ENCODE results near the gene VWDE. TPM values are rescaled to one million over a fixed set of nuclear protein-coding genes. Genes with fewer than 3 reads are reported as not detected.
A peak's percentile ranks its signal among the peaks of the same experiment; 100 is the strongest.
"Not testable (repeated sequence)": the region's sequence is repeated elsewhere in the genome, so short reads cannot be mapped to it uniquely, and the experiment has no call there.

VWDE gene
- total RNA-seq, 2 donors from 2014 or later: 1.3 to 1.5 TPM

DNA sequence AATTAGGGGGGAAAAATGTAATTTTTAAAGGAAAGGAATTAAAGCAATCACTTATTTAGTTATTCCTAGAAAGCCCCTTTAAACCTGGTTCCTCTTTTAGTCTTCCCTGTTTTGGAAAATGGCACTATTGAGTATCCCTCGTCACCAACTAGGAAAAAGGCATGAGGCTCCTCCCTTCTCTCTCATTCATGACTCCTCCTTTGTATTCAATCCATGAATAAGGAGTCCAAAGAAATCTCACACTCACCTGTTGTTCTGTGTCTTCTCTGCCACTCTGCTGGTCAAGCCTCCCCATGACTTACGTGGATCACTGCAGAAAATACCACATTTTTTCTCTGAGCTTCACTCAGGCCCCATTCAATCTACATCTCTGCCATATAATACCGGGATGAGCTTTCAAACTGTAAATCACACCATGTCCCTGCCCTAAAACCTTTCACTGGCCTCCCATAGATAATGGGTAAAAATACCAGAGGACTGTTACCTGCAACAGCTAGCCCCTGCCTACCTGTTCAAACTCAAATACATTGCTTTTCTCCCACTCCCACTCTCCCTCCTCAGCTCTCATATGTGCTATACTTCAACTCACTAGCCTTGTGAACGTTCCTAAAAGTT lies 5.5 kb upstream of the VWDE start:
- DNase-seq: no peak
- no peak for ATAC-seq
- intact Hi-C loops (cut with DNase I, micrococcal nuclease): no loop called here

DNA sequence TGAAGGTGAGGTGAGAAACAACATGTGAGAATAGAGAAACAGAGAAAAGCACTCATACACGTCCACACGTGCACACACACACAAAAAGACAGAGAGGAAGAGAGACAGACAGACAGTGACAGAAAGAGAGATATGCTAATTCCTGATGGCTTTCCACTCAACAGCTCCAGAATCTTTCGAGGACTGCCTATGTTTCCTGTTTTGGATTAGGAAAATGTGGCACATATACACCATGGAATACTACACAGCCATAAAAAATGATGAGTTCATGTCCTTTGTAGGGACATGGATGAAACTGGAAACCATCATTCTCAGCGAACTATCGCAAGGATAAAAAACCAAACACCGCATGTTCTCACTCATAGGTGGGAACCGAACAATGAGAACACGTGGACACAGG lies 4.0 kb upstream of the VWDE start:
- intact Hi-C loops (cut with DNase I, micrococcal nuclease); DNase-seq; ATAC-seq: not testable (repeated sequence)

DNA sequence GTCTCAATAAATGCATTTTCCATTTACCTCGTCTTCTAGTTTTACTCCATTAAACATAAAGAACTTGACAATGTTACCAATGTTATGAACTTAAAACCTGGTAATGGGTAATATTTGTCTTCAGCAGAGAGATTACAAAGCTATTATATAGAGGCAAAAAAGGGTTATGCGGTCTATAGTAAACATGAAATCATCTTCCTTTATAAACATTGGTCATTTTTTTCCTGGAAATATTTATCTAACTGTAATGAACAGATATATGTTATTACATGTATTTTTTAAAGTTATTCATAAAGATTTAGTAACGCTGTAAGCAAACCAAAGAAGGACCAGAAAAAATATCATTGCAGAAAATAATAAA lies 1.3 kb downstream of the VWDE start:
- intact Hi-C loops (cut with DNase I, micrococcal nuclease): no loop called here
- ATAC-seq (no peak), DNase-seq (no peak)

DNA sequence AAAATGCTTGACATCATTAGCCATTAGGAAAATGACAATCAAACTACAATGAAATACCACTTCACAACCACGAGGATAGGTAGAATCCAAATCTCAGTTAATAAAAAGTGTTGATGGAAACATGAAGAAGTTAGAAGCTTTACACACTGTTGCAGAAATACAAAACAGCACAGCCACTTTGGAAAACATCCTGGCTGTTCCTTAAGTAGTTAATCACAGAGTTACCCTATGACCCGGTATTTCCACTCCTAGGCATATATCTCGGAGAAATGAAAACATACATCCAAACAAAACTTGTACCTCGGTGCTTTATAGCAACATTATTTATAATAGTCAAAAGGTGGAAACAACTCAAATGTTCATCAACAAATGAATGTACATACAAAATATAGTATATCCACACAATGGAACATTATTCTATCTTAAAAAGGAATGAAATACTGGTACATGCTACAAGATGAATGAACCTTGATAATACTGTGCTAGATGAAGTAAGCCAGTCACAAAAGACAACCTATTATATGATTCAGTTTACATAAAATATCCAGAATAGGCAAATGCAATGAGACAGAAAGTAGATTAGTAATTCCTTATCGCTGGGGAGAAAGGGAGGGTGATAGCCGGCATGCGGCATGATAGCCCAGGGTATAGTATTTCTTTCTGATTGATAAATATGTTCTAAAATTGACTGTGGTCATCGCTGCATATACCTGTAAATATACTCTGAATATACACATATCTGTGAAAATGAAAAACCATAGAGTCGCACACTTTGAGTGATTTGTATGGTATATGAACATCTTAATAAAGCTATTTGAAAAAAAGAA lies 1.9 kb downstream of the VWDE start:
- intact Hi-C loops (cut with DNase I, micrococcal nuclease): no loop called here
- no peak for ATAC-seq

DNA sequence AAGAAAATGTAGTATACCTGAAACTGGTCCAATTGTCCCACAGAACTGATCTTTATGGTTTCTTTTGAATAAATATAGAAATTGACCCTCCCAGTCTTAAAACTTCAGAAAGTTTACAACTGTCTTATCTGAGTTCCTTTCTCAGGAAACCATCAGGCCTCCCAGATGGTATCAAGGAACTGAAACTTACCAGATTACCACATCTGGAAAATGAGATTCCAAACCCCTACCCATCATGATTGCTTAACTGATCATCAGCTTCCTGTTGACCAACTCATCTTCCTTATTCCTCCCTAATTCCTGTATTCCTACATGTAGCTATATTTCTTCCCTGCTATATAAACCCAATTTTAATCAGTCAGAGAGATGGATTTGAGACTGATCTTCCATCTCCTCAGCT lies 5.5 kb downstream of the VWDE start:
- intact Hi-C loops (cut with DNase I, micrococcal nuclease): no loop called here
- DNase-seq (no peak), ATAC-seq (no peak)

More for the DNA sequence above, 1.9 kb downstream of the VWDE start:
- DNase-seq: no peak

DNA sequence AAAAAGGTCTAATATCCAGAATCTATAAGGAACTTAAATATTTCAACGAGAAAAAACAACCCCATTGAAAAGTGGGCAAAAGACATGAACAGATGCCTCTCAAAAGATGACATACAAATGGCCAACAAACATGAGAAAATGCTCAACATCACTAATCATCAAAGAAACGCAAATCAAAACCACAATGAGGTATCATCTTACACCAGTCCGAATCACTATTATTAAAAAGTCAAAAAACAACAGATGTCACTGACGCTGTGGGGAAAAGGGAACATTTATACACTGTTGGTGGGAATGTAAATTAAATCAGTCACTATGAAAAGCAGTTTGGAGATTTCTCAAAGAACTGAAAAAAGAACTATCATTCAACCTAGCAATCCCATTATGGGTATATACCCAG lies 6.0 kb downstream of the VWDE start:
- DNase-seq (no peak), ATAC-seq (no peak)
- intact Hi-C loops (cut with DNase I, micrococcal nuclease): no loop called here

DNA sequence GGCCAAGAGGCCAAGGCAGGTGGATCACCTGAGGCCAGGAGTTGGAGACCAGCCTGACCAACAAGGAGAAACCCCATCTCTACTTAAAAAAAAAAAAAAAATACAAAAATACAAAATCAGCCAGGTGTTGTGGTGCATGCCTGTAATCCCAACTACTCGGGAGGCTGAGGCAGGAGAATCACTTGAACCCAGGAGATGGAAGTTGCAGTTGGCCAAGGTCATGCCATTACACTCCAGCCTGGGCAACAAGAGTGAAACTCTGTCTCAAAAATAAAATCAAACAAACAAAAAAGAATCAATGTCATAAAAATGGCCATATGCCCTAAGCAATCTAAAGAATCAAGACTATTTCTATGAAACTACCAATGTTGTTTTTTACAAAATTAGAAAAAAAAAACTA lies 7.0 kb downstream of the VWDE start:
- intact Hi-C loops (cut with DNase I, micrococcal nuclease); ATAC-seq; DNase-seq: not testable (repeated sequence)

DNA sequence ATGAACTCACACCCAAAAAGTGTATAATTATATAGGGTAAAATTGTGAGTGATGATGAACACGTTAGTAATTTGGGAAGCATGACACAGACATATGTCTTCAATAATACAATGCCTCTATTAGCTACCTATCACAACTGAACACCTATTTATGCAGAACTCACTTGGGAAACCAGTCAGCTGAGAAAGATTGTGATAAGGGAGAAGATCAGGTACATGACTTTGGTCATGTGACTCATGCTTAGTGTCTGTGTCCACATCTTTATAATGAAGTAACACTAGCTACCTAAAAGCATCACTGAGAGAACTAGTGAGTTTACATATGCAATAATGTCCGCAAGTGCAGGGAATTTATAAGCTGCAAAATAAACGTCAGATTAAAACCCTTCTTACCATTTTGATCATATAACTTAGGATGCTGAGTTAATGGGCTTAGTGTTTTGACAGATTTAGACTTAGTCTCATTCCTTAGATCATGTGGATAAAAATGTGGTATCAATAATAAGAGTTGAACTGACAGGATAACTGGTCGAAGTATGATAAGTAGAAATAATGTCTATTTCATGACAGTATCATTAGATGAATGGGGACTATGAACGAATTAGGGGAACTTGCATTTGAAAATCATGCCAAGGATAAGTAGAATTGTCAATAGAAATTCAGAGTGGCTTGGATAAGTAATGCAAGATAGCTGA lies 11.6 kb downstream of the VWDE start:
- intact Hi-C loops (cut with DNase I, micrococcal nuclease): no loop called here
- DNase-seq (no peak), ATAC-seq (no peak)

DNA sequence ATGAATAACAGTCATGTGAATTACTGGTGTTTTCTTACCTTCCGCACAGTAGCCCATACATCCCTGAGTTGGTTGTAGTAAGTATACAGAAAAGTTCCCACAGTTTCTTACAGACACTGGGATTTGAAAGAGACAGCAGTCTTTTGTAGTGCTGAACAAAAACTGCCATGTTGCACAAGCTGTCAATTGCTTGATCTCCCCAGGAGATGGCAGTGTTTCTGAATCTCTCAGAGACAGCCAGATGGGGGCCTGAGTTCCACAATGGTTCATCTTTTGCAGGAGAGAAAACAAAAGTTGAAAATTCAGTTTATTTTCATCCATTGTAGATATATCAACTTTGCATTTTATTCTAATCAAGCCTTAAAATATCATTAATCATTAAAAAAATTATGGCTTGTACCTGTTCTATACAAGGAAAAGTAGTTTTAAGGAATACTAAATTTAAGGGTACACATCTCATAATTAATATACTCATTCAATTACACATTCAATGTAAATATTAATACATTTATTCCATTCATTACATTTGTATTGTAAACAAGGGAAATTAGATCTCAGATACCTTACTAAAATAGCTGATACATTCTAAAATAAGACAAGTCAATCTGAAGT lies 14.5 kb downstream of the VWDE start:
- DNase-seq (peak in 1 of 2 donors; percentile 27), ATAC-seq (peak; percentile 71)
- intact Hi-C loops (cut with DNase I, micrococcal nuclease): no loop called here

DNA sequence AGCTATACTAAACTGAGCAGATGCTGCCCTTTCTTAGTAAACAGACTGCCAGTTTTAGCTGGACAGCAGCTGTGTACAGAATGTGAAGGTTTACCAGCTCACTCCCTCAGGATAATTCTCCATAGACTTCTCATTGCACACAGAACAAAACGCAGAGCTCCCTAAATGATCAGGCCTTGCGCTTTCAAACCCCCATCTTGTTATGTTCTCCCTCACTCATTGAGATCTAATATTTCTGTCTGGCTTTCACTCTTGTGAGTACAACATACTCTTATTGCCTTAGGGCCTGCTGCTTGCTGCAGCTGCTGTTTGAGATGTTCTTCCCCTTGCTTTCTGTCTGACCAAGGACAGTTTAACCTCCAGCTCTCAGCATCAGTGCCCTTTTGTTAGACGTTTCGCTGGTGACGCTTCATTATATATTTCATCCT lies 17.3 kb downstream of the VWDE start:
- ATAC-seq: no peak
- DNase-seq: no peak
- intact Hi-C loops (cut with DNase I, micrococcal nuclease): no loop called here

DNA sequence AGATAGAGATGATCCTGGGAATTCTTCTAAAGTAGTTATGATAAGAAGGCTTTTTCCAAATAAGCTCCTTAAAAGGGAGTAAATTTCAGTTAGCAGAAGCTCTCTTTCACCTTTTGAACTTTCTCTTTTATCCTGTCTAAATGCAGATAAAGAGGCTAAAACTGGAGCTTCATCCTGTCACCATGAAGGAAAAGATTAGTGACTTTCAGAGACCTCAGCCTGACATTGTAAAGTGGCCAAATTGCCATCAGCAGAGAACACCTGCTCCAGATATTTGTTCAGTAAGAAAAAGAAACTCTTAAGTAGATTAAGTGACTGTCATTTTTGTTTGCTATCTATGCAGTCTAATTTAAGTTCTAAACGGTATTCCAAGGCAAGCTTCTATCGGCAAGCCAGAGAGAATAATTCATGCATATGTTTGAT lies 18.3 kb downstream of the VWDE start:
- ATAC-seq: no peak
- intact Hi-C loops (cut with DNase I, micrococcal nuclease): no loop called here

DNA sequence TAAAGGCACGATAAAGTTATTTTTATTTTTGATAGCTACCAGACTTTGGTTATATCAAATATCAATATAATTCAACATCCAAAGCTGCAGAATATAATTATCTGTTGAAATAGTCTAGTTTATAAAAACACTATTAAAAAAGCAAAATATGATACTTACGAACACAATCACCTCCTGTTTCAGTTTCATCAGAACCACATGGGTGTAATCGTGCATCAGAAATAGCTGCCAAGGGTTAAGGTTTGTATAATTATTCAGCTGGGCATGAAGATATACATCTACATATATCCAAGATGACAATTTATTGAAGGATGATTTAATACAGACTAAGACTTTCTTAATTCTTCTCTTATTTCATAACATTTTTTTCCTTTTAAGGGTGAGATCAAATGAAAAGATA lies 20.3 kb downstream of the VWDE start:
- intact Hi-C loops (cut with DNase I, micrococcal nuclease): no loop called here
- DNase-seq: no peak
- no peak for ATAC-seq

More for the DNA sequence above, 18.3 kb downstream of the VWDE start:
- DNase-seq: no peak

DNA sequence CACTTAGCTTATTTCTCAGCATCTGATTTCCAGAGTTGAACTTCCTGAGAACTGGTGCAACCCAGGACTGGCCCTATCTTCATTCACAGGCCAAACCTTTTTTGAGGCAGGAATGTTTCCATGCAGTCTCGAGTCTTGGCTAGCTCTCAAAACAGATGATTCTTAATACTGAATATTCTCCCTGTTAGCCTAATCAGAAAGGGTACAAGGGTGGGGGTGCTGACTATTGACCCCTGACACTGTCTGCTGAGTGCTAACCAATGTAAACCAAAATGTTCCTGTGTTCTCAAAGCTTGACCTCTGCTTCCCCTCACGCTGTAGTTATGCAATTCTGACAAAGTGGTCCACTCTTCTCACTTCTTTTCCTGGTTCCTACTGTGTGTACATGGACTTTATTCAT lies 25.3 kb downstream of the VWDE start:
- intact Hi-C loops (cut with DNase I, micrococcal nuclease): no loop called here
- no peak for DNase-seq
- no peak for ATAC-seq

DNA sequence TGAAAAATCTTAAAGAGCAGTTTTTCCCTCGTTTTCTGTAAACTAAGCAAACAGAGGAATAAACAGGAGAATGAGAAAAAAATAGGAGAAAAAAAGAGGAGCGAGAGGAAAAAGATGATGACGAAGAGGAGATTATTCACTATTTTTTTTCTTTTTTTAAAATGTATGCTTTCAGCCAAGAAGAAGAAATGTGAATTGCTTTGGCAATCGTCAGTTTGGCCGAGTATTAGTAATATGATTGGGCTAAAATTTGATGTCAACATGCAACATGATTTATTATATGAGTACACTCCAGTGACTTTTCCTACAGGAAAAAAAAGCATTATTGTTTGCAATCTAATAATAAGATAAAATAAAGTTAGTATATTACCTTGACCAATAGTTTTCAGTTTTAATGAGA lies 26.3 kb downstream of the VWDE start:
- DNase-seq: no peak
- intact Hi-C loops (cut with DNase I, micrococcal nuclease): no loop called here
- ATAC-seq: no peak

DNA sequence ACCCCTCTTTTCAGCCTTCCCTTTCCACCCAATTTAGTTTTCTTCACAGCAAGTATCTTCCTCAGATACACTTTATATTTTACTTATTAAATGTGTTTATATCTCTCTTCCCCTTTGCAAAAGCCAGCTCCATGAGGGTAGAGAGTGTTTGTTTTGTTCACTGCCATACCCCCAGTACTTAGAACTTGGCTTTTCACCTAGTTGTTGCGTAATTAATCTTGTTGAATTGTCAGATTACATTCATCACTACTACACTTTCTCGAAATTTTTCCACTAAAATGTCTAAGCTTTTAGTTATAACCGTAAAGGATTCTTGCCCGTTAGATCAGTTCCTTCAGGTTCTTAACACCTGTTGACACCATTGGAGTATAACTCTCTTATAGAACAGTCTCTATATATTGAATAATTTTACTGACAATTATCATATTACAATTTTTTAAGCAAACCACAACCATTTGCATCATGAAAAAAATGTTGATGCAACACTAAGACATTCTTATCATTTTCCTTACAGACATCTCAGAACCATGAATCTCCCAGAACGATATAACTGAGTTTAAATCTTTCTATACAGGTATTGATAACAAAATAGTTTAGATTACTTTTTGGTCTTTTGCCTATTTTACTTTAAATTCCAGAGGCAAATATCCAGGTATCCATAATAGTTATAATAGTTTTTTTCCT lies 29.9 kb downstream of the VWDE start:
- no peak for DNase-seq
- intact Hi-C loops (cut with DNase I, micrococcal nuclease): no loop called here
- no peak for ATAC-seq

DNA sequence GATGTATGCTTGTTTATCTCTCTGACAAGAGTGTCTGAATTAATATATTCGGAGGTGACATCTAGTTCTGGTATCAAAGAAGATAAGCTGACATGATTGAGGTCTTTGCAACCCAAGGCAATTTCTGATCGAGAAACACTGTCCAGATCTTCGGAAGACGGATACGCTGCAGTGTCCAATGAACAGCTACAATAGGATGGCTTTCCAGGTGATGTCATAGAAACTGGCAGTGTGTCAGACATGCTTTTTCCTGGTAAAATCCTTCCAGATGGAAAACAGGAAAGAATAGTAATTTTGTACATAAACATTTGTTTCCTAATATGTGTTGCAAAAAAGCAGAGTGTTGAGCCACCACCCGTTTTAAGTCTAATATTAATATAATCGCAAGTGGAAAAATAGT lies 33.4 kb downstream of the VWDE start:
- no peak for DNase-seq
- no peak for ATAC-seq
- intact Hi-C loops (cut with DNase I, micrococcal nuclease): no loop called here

DNA sequence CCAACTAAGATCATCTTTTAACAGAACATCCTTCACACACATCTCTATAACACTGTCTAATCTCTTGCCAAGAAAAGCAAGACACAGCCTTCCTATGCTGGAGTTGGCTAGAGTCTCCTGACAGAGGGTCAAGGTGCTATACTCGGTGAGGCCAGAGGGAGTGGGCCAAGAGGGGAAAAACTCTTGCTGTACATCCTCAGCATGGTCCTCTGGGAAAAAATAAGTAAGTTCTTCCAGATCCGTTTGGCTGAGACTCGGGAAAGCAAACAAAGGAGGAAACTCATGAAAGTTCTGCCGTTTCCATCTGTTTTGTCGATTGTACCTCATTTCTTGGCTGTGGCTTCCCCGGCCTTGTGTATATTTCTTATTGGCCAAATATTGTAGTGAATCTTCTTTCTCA lies 33.9 kb downstream of the VWDE start:
- intact Hi-C loops (cut with DNase I, micrococcal nuclease): no loop called here
- no peak for DNase-seq
- no peak for ATAC-seq

DNA sequence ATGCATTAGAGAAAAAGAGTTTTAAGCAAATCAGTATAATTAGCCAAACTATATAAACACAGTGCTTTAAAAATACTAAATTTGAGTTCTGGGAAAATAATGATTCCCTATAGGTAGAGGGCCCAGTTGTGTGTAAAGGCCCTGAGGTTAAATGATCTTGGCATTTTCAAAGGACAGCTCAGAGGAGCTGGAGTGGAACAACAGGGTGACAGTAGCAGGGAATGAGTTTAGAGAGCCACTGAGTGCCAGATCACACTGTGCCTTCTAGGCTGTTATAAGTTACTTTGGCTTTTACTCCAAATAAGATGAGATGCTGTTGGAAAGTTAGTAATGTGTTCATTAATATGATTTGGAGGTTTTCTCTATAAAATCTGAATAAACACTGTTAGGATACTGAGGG lies 34.6 kb downstream of the VWDE start:
- ATAC-seq: no peak
- DNase-seq: no peak
- intact Hi-C loops (cut with DNase I, micrococcal nuclease): no loop called here

DNA sequence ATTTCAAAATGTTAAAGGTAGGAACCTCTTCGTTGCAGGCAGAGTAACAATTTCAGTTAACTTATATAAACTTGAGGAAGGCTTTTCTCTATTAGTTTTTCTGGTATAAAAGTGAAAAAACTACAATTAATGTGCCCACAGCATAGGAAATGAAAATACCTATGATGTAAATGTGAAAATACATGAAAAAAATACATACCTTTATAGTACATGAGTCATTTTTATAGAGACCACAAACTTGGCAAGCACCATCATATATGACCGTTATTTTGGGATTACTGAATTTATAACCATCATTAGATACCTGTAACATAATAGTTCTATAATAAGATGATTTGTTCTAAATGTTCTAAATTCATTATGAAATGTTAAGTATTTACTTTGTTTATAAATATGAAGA lies 42.7 kb downstream of the VWDE start:
- intact Hi-C loops (cut with DNase I, micrococcal nuclease): no loop called here
- no peak for ATAC-seq

More for the DNA sequence above, 42.7 kb downstream of the VWDE start:
- DNase-seq: no peak
